Caco-2 (cell line): ENCODE data around the gene RPP30. TPM values are rescaled to one million over a fixed set of nuclear protein-coding genes. Genes with fewer than 3 reads are reported as not detected.

ENCODE experiments used
- BruUV-seq: library from RNA; stranded (reverse); fragments of 400-500 nt; replicated peaks from 2 replicates; lab custom pipeline; 2021; lab: Mats Ljungman, UMichigan
- CTCF ChIA-PET: fragments of 300-600 bp; sonication (Branson Sonifier 250); formaldehyde crosslinking; loops from one replicate; lab custom pipeline; 2022; ENCODE audit warnings: antibody characterized with exemption; lab: Charles Lee
- POLR2A ChIA-PET: fragments of 300-600 bp; sonication (Branson Sonifier 250); formaldehyde crosslinking; loops from one replicate; lab custom pipeline; 2022; ENCODE audit warnings: antibody characterized with exemption; lab: Charles Lee
- DNase-seq, 2 experiments: peaks; one replicate each; pipeline versions ENCODE4 v3.0.0 to v3.0.0-alpha.2; 2020 to 2022
- H3K27me3 ChIP-seq: replicated peaks from 2 replicates; pipeline ENCODE4 v1.6.0; 2011; ENCODE audit warnings: low read length; ENCODE audit not compliant: control insufficient read depth, insufficient read depth
- H3K36me3 ChIP-seq: 2 replicates; pipeline ENCODE4 v1.5.1; 2011; ENCODE audit warnings: low read length; ENCODE audit not compliant: control insufficient read depth, insufficient read depth
- H3K4me1 ChIP-seq: fragments of 250-450 bp; sonication (Bioruptor Pico); 2 replicates; pipeline ENCODE4 v1.5.1; 2020; ENCODE audit warnings: mild to moderate bottlenecking
- H3K4me3 ChIP-seq: 2 replicates; pipeline ENCODE4 v1.5.1; 2011; ENCODE audit warnings: low read depth, mild to moderate bottlenecking, control low read depth, low read length
- H3K9me3 ChIP-seq: fragments of 250-450 bp; sonication (Bioruptor Pico); 2 replicates; pipeline ENCODE4 v1.5.1; 2020; ENCODE audit warnings: mild to moderate bottlenecking, moderate library complexity
- H3K27ac Mint-ChIP-seq: one replicate; pipeline ENCODE4 v1.8.0; 2022; ENCODE audit warnings: mixed read lengths; ENCODE audit not compliant: unreplicated experiment
- H3K27me3 Mint-ChIP-seq: one replicate; pipeline ENCODE4 v1.8.0; 2022; ENCODE audit warnings: mixed read lengths; ENCODE audit not compliant: insufficient read depth, unreplicated experiment
- H3K36me3 Mint-ChIP-seq: one replicate; pipeline ENCODE4 v1.8.0; 2022; ENCODE audit warnings: mild to moderate bottlenecking, mixed read lengths; ENCODE audit not compliant: insufficient read depth, unreplicated experiment
- H3K4me1 Mint-ChIP-seq: one replicate; pipeline ENCODE4 v1.8.0; 2022; ENCODE audit warnings: low read depth, mixed read lengths; ENCODE audit not compliant: unreplicated experiment
- H3K4me3 Mint-ChIP-seq: one replicate; pipeline ENCODE4 v1.8.0; 2022; ENCODE audit warnings: mild to moderate bottlenecking, moderate library complexity, mixed read lengths; ENCODE audit not compliant: unreplicated experiment
- H3K9me3 Mint-ChIP-seq: one replicate; pipeline ENCODE4 v1.8.0; 2022; ENCODE audit warnings: mixed read lengths; ENCODE audit not compliant: unreplicated experiment
- intact Hi-C: fragments of 100-400 bp; cut with micrococcal nuclease; formaldehyde crosslinking; loops from one replicate; pipeline ENCODE4 v1.10.0; 2022; ENCODE audit not compliant: unreplicated experiment
- total RNA-seq: library from RNA; stranded (reverse); gene quantifications from 2 replicates; pipeline ENCODE4 v1.2.3, GENCODE V29; 2022
- TF ChIP-seq, protein P1 (sequence below), 2 experiments: fragments of 200-600 bp in 1 of 2; IDR thresholded peaks; 1 replicate in 1 of 2; 2 replicates in 1 of 2; pipeline versions ENCODE4 v1.5.1 to v1.8.0; 2011 to 2022; ENCODE audit warnings: antibody characterized with exemption in 1 of 2, control low read depth in 1 of 2, inconsistent platforms in 1 of 2, low read depth in 1 of 2, low read length in 1 of 2, mild to moderate bottlenecking in 1 of 2, moderate library complexity in 1 of 2; ENCODE audit not compliant: insufficient read depth in 1 of 2, severe bottlenecking in 1 of 2, unreplicated experiment in 1 of 2

The RPP30 gene
- total RNA-seq, 1 experiment from 2014 or later, result 67.6 TPM

DNA sequence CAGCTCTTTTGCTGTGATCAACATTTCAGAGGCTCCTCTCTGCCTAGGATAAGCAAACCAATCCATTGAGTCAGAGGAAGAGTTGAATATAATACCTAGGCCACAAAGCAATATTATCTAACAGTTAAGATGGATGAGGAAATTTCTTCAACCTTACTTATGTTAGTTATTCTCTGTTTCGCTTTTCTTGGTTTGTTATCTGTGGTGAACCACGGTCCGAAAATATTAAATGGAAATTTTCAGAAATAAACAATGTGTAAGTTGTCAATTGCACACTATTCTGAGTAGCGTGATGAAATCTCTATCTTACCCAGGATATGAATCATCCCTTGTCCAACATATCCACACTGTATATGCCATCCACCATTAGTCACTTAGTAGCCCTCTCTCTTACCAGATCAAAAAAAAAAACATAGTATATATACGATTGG lies 12.4 kb upstream of the RPP30 start:
- no TSS peak for BruUV-seq
- POLR2A ChIA-PET, result no interaction called here

GRCh38 chr10:90860790-90861189 lies 11.0 kb upstream of the RPP30 start:
- POLR2A ChIA-PET, result no interaction called here
- intact Hi-C loops, result no loop called here

More for the DNA sequence above, 12.4 kb upstream of the RPP30 start:
- intact Hi-C loops, result no loop called here
- no peaks in the 10 kb centered on the region for H3K36me3 Mint-ChIP-seq
- H3K4me1 ChIP-seq, result no peaks in the 10 kb centered on the region
- no peak overlapping the region for H3K27ac Mint-ChIP-seq
- CTCF ChIA-PET, result no interaction called here
- no peaks in the 10 kb centered on the region for H3K4me1 Mint-ChIP-seq
- peaks cover 19% of the 10 kb centered on the region for H3K27me3 Mint-ChIP-seq
- H3K4me3 ChIP-seq, result no peak overlapping the region
- H3K9me3 ChIP-seq, result no peaks in the 10 kb centered on the region
- TF ChIP-seq, protein P1, sequence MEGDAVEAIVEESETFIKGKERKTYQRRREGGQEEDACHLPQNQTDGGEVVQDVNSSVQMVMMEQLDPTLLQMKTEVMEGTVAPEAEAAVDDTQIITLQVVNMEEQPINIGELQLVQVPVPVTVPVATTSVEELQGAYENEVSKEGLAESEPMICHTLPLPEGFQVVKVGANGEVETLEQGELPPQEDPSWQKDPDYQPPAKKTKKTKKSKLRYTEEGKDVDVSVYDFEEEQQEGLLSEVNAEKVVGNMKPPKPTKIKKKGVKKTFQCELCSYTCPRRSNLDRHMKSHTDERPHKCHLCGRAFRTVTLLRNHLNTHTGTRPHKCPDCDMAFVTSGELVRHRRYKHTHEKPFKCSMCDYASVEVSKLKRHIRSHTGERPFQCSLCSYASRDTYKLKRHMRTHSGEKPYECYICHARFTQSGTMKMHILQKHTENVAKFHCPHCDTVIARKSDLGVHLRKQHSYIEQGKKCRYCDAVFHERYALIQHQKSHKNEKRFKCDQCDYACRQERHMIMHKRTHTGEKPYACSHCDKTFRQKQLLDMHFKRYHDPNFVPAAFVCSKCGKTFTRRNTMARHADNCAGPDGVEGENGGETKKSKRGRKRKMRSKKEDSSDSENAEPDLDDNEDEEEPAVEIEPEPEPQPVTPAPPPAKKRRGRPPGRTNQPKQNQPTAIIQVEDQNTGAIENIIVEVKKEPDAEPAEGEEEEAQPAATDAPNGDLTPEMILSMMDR (IDR thresholded peaks at IDR 0.05; ENCODE audit: insufficient read depth in 1 of 2, low read depth in 1 of 2, low read length in 1 of 2, severe bottlenecking in 1 of 2, unreplicated experiment in 1 of 2), result no peak
- no peaks in the 10 kb centered on the region for H3K36me3 ChIP-seq
- H3K9me3 Mint-ChIP-seq, result no peaks in the 10 kb centered on the region
- no peak for DNase-seq
- no peak overlapping the region for H3K4me3 Mint-ChIP-seq
- H3K27me3 ChIP-seq, result no peaks in the 10 kb centered on the region; the same call in 1 of the 2 replicates

DNA sequence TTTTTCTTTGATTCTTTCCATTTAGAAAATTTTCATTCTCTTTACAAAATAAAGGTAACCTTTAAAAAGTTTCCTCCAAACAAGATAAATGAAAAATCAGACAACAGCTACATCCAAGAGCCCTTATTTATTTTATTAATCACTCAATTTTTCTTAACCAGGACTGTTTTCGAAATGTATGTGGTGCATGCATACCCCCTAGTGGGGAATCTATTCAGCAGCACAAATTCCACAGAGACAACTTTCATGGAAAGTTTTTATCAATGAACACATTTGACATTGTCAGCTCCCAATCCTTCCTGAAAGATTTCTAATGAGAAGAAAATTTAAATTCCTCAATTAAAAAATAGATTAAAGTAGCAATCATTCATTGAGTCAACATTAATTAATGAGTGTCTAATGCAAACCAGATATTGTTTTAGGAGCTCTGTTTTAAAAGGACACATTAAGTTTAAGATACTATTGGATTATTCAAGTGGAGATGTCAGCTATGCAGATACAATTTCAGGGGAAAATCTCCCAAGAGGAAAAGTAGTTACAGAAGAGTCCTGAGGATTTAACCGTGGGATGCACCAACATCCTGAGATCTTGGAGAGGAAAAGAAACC lies 8.8 kb upstream of the RPP30 start:
- H3K4me1 Mint-ChIP-seq, result no peaks in the 10 kb centered on the region
- no peak overlapping the region for H3K4me3 Mint-ChIP-seq
- H3K4me3 ChIP-seq, result no peak overlapping the region
- no TSS peak for BruUV-seq
- no peaks in the 10 kb centered on the region for H3K4me1 ChIP-seq
- no peaks in the 10 kb centered on the region for H3K36me3 Mint-ChIP-seq
- no peaks in the 10 kb centered on the region for H3K36me3 ChIP-seq
- intact Hi-C loops, result loop anchor here (1.0 kb wide), 2 partner anchors 112 to 1070 kb away; no protein-coding TSS in a partner anchor
- no peaks in the 10 kb centered on the region for H3K27me3 ChIP-seq
- peak in 1 of 2 experiments; percentile 33 for DNase-seq
- H3K9me3 Mint-ChIP-seq, result no peaks in the 10 kb centered on the region
- ChIA-PET POLR2A (no interaction called here), CTCF (interaction anchor here (1.3 kb wide), 1 partner anchor 113 kb away, joined by 3 read pairs; no protein-coding TSS in a partner anchor)
- no peaks in the 10 kb centered on the region for H3K9me3 ChIP-seq
- TF ChIP-seq, protein P1 (IDR thresholded peaks at IDR 0.05; ENCODE audit: insufficient read depth in 1 of 2, low read depth in 1 of 2, low read length in 1 of 2, severe bottlenecking in 1 of 2, unreplicated experiment in 1 of 2), result peak; percentile 78 to 80
- H3K27ac Mint-ChIP-seq, result no peak overlapping the region
- peaks cover 18% of the 10 kb centered on the region for H3K27me3 Mint-ChIP-seq

More at GRCh38 chr10:90860790-90861189, 11.0 kb upstream of the RPP30 start:
- Mint-ChIP-seq H3K36me3 (no peaks in the 10 kb centered on the region), H3K4me1 (no peaks in the 10 kb centered on the region), H3K9me3 (no peaks in the 10 kb centered on the region), H3K4me3 (no peak overlapping the region), H3K27ac (no peak overlapping the region), H3K27me3 (peaks cover 17% of the 10 kb centered on the region)
- CTCF ChIA-PET, result interaction anchor here (1.1 kb wide), 1 partner anchor 11 kb away, joined by 3 read pairs; the partner anchor contains the start of gene RPP30
- Histone ChIP-seq H3K4me1 (no peaks in the 10 kb centered on the region), H3K9me3 (no peaks in the 10 kb centered on the region), H3K4me3 (no peak overlapping the region), H3K27me3 (no peaks in the 10 kb centered on the region; the same call in 1 of the 2 replicates), H3K36me3 (no peaks in the 10 kb centered on the region)
- no peak for DNase-seq
- no TSS peak for BruUV-seq
- TF ChIP-seq, protein P1 (IDR thresholded peaks at IDR 0.05; ENCODE audit: insufficient read depth in 1 of 2, low read depth in 1 of 2, low read length in 1 of 2, severe bottlenecking in 1 of 2, unreplicated experiment in 1 of 2), result no peak
